Spinal cord (tissue), 10 donors: ENCODE measurements around the gene ZNF217. TPM values are rescaled to one million over a fixed set of nuclear protein-coding genes. Genes with fewer than 3 reads are reported as not detected.
A peak's percentile ranks its signal among the peaks of the same experiment; 100 is the strongest.
"Not testable (repeated sequence)": the region's sequence is repeated elsewhere in the genome, so short reads cannot be mapped to it uniquely, and the experiment has no call there.

Experiments
- DNase-seq, 6 donors: peaks; one replicate each; pipeline versions ENCODE4 v3.0.0 to v3.0.0-alpha.2; 2013 to 2015; ENCODE audit warnings: low spot score in 6 of 6, low read depth in 4 of 6
- H3K27ac ChIP-seq: one replicate; pipeline ENCODE4 v1.5.1; 2013; ENCODE audit warnings: low read depth, low read length, control low read depth
- H3K27me3 ChIP-seq: one replicate; pipeline ENCODE4 v1.6.1; 2013; ENCODE audit warnings: low read length; ENCODE audit not compliant: control insufficient read depth, insufficient read depth
- H3K36me3 ChIP-seq: one replicate; pipeline ENCODE4 v1.6.1; 2013; ENCODE audit warnings: low read length; ENCODE audit not compliant: control insufficient read depth, insufficient read depth
- H3K4me1 ChIP-seq: one replicate; pipeline ENCODE4 v1.6.1; 2013; ENCODE audit warnings: low read length; ENCODE audit not compliant: control insufficient read depth, insufficient read depth
- H3K4me3 ChIP-seq: one replicate; pipeline ENCODE4 v1.5.1; 2013; ENCODE audit warnings: low read depth, low read length, control low read depth
- H3K9me3 ChIP-seq: one replicate; pipeline ENCODE4 v1.6.1; 2013; ENCODE audit warnings: low read length; ENCODE audit not compliant: control insufficient read depth, insufficient read depth
- WGBS: methylation state at CpG from one replicate; pipeline ENCODE4 v1.1.5; 2013; ENCODE audit warnings: missing lambda C conversion rate; ENCODE audit not compliant: insufficient coverage; 5-methylcytosine and 5-hydroxymethylcytosine counted together
- polyA plus RNA-seq, 2 donors: library from polyadenylated mRNA; unstranded; fragments of 120-200 nt; gene quantifications; one replicate each; pipeline ENCODE4 v1.2.1, GENCODE V29; 2013; ENCODE audit not compliant: insufficient read length in 2 of 2
- total RNA-seq, 2 donors: library from RNA; depleted of rRNA in 1 of 2; stranded (reverse); fragments of 120-200 nt in 1 of 2; fragments of >200 nt in 1 of 2; gene quantifications; one replicate each; pipeline versions ENCODE4 v1.2.3 to v1.2.4, GENCODE V29; 2013 to 2014
- donor health status: healthy.

ZNF217 gene
- total and polyA plus RNA-seq, 4 donors, result 5.8 to 10.5 (median 7.2) TPM

DNA sequence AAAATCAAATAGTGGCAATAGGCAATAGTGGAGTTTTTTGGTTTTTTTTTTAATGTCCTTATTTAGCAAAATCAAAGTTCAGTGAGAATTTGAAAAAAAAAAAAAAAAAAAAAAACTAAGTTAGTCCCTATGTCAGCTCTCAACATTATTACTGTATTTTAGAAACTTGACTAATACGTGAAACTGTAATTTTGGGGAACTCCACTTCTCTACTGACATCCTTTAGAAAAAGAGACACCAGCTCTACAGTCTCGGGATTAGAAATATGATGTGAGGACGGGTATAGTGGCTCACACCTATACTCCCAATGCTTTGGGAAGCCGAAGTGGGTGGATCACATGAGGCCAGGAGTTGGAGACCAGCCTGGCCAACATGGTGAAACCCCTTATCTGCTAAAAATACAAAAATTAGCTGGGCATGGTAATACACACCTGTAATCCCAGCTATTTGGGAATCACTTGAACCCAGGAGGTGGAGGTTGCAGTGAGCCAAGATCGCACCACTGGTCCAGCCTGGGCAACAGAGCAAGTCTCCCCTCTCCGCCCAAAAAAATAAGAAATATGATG is 8.6 kb downstream of the ZNF217 start:
- peaks cover 10% of the 10 kb centered on the region for H3K36me3 ChIP-seq
- H3K27me3 ChIP-seq, H3K4me3 ChIP-seq, H3K9me3 ChIP-seq, H3K27ac ChIP-seq, H3K4me1 ChIP-seq, DNase-seq: not testable (repeated sequence)
- no CpG with 5 or more reads among the region's 6 CpGs for WGBS

DNA sequence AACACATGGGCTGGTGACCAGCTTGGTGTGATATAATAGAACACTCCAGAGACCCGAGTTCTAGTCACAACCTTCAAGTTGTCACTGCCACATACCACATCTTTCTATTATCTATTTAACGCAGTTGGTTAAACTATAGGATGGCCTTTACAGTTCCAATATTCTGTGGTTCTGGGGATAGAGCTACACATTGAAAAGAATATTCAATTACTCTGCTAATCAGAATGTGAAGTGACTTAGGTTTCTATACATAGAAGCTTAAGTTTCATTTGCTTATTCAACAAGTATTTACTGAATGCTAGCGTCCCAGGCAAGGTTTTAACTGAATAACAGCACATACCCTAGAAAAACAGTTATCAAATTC is 9.1 kb downstream of the ZNF217 start:
- H3K27ac ChIP-seq, DNase-seq, H3K9me3 ChIP-seq, H3K4me1 ChIP-seq, H3K27me3 ChIP-seq, H3K4me3 ChIP-seq: not testable (repeated sequence)
- H3K36me3 ChIP-seq, result peaks cover 10% of the 10 kb centered on the region
- WGBS, result no CpG with 5 or more reads among the region's 3 CpGs

DNA sequence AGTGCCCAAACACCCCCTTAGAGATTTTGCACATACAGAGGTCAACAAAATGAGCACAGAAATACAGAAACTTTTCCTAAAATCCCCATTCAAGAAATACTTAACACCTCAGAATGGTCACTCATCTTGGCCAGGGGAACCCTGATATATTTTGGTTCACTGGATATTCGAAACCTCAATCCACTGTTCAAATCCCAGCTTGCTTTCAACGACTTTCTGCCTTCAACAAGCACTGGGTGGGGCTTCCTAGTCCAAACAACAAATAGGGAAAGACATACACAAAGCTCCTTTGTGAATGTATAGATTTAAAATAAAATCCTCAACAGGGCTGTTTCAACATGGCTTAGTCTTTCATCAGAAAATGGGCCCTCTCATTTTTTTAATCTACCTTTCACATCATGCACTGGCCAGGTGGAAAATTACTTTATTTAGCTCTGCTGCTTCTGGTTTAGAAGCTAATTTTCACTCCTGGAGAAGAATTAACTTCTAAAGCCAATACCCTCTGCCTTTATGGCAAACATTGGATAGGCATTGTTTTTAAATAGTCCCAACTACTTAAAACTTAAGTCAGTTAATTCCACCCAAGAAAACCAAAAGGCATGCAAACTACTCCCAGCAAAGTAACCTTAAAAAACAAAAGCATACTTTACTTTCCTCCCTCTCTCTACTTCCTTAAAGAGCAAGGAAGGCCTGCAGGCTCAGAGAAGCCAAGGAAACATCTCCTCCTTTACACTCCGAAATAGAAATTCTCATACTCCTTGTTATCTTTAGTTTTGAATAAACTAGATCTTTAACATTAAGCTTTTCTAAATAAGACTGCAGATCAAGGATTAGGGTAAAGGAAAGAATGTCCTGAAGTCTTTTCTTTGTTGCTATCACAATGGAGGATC is 9.7 kb downstream of the ZNF217 start:
- not testable (repeated sequence) for H3K4me1 ChIP-seq, H3K27me3 ChIP-seq, H3K4me3 ChIP-seq, H3K27ac ChIP-seq, DNase-seq, H3K9me3 ChIP-seq
- H3K36me3 ChIP-seq, result peaks cover 10% of the 10 kb centered on the region
- no CpG with 5 or more reads among the region's 3 CpGs for WGBS

DNA sequence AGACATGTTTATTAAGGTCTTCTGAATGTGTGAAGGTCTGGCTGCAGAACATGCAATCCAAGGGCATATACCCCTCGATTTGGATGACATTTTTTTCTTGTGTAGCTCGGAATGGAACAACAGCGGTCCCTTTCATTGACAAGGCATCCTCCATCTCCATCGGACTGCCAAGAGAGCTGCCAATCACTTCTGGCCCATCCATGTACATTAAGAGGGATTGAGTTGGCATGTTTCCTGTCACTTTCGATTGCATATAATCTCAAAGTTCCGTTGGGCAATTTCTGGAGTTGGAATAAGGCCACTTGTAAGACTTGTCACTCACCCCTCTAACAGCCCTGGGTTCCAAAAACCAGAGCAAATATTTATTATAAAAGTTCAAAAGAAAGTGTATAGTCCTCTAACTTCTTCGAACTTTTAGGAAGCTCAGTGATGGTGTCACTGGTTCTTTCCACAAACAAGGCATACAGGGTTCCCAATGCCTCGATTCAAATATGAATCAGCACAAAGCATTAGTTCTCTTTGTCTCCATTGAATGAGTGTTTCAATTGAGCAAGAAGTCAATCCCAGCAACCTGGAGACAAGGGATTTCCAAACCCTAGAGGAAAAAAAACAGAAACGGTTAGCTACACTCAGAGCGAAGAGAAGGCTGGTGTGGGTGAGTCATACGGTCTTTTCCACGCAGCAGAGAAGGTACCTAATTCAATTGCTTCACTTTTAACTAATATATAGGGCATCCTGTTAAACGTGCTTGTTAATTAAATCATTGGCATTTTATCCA is 10.9 kb downstream of the ZNF217 start:
- whole genome bisulfite sequencing, result 83% methylated on average over 1 of the region's 13 CpGs
- no peaks in the 10 kb centered on the region for H3K4me1 ChIP-seq
- no peak for DNase-seq

DNA sequence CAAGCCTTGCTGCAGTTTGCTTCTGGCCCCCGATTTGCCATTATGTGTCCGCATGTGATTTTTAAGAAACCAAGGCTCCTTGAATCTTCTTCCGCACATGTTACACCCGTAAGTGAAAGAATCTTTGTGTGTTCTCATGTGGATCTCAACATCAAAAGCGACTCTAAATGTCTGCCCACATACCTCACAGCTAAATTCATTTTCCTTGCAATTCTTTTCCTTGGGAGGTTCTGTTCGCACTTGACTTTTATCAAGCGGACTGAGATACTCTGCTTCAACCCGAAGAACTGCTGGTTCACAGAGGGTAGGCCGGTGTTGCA is 11.4 kb downstream of the ZNF217 start:
- no peak overlapping the region for H3K4me3 ChIP-seq
- H3K36me3 ChIP-seq, result peaks cover 14% of the 10 kb centered on the region
- no peaks in the 10 kb centered on the region for H3K4me1 ChIP-seq
- no peak for DNase-seq
- no peak overlapping the region for H3K27ac ChIP-seq
- H3K9me3 ChIP-seq, result no peaks in the 10 kb centered on the region
- H3K27me3 ChIP-seq, result no peaks in the 10 kb centered on the region
- 100% methylated on average over 5 of the region's 9 CpGs for WGBS

More for the DNA sequence above, 10.9 kb downstream of the ZNF217 start:
- H3K4me3 ChIP-seq, result no peak overlapping the region
- H3K9me3 ChIP-seq, result no peaks in the 10 kb centered on the region
- H3K27ac ChIP-seq, result no peak overlapping the region
- H3K27me3 ChIP-seq, result no peaks in the 10 kb centered on the region
- peaks cover 12% of the 10 kb centered on the region for H3K36me3 ChIP-seq

DNA sequence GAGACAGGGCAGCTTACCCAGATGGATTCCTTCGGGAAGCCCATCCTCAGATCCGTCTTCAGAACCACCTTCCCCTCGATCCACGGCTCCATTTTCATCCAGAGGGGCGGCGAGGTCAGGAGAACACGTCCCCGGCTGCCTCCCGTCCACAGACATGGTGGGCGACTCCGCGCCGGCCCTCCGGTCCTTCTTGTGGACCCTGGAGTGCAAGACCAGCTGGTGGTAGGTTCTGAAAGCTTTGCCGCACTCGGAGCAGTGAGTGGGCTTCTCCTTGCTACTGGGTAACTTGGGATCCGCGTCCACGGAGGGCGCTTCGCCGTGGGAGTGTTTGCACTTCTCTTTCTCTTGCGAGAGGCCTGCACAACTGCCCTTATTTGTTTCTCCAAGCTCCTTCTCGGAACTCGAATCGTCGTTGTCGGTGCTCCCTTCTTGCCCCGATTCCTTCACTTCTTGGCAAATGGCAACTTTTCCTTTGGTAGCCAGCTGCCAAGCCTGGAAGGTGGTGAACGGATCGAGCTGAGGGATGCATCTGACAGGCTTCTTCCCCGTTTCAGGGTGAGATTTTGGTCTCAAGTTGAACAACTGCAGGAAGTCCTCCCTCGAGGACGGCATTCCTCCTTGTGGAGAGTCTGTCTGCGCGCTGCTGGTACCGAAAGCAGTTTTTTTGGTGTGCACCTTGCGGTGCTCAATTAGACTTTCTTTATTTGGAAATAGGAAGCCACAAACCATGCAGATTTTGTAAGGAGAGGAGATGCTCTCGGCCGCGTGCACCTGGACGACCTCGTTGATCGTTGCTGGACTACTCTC is 12.0 kb downstream of the ZNF217 start:
- Histone ChIP-seq H3K4me1 (no peaks in the 10 kb centered on the region), H3K4me3 (no peak overlapping the region), H3K36me3 (peaks cover 14% of the 10 kb centered on the region), H3K27me3 (no peaks in the 10 kb centered on the region), H3K27ac (no peak overlapping the region), H3K9me3 (no peaks in the 10 kb centered on the region)
- 97% methylated on average over 43 of the region's 44 CpGs for WGBS
- DNase-seq, result no peak

DNA sequence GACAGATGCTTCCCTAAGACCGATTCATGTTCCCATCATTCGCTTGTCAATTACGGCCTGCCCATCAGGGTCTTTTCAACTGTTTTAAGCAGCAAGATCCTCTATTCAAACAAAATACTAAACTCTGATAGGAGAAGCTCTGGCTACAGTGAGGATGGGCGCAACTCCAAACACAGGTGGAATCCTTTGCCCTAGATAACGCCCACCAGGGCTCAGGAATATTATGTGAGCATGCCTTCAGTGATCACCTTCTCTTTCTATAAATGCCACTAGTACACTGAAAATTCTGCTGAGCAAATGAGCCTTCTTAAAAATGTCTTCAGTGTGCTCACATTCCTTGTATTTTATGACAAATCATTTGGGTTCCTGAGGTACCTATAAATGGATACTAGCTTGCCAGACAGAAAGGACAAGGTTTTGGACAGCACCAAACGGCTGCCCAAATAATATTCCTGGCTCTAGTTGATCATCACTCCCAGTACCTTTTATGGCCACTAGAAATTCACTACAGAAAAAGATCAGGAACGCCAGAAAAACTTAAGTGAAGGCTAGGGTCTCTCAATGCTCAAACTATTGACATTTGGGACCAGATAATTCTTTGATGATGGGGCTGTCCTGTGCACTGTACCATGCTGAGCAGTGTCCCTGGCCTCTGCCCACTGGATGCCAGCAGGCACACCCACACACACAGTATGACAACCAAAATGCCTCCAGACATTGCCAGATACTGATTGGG is 13.1 kb downstream of the ZNF217 start:
- WGBS, result 90% methylated on average over 3 of the region's 7 CpGs
- no peaks in the 10 kb centered on the region for H3K4me1 ChIP-seq
- H3K4me3 ChIP-seq, result no peak overlapping the region

DNA sequence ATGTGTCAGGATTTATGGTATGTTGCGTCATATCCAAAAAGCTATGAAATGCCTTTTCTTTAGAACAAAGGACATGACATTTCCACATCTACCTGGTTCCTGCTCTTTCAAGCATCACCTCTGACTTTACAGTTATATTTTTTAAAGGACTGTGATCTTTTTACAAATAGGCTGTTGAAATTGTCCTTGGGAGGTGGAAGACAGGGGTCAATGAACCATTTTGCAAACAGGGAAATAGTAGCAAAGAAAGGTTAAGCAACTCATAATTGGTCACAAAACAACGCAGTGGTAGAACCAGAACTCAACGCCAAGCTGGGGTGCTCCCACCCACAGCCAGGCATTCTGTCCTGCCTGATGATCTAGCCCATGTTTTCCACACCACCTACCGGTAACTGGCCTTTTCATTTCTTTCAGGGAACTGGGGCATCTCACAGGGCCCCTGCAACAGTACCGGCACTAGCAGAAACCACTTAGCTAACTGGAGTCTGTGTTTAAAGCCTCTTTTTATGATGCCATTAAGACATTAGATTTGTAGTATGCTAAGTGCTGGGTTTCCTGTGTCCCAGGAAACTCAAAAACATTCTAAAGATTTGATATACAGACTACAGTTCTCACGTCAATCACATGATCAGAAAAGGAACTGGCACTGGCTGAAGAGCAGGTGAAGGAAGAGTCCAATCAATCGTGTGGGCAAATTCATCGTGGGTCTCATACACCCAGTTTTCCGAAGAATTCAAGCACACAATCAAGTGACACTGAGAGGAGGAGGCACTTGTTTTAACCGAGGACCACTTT is 13.9 kb downstream of the ZNF217 start:
- WGBS, result 72% methylated on average over 5 of the region's 10 CpGs
- Histone ChIP-seq H3K27ac (peak overlapping the region; percentile 6), H3K9me3 (no peaks in the 10 kb centered on the region), H3K4me3 (no peak overlapping the region), H3K27me3 (no peaks in the 10 kb centered on the region), H3K36me3 (peaks cover 27% of the 10 kb centered on the region), H3K4me1 (no peaks in the 10 kb centered on the region)
- DNase-seq, result no peak

More for the DNA sequence above, 13.1 kb downstream of the ZNF217 start:
- Histone ChIP-seq H3K27me3 (no peaks in the 10 kb centered on the region), H3K36me3 (peaks cover 23% of the 10 kb centered on the region), H3K27ac (no peak overlapping the region), H3K9me3 (no peaks in the 10 kb centered on the region)
- DNase-seq, result no peak
